ENCODE data around the gene NINJ1. TPM values are rescaled to one million over a fixed set of nuclear protein-coding genes. Genes with fewer than 3 reads are reported as not detected.

The NINJ1 gene
- total RNA-seq, 4 donors from 2014 or later, result 82.9 to 168 (median 121) TPM

DNA sequence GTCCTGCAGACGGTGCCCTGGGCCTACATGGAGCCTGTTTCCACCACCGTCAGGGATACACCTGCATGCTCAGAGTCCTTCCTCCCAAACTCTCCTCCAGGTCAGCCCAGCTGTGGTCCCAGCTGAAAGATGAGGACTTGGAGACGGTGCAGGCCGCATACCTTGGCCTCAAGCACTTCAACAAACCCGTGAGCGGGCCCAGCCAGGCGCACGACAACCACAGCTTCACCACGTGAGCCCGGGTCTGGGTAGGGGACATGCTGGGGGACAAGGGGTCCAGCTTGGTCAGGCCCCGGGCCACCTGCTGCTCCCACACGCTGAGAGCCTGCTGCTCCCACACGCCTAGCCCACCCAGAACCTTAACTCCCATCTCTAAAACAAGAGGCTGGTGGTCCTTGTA lies 54.7 kb downstream of the NINJ1 start:
- 87 to 90% methylated on average over 12 to 13 of the region's 13 CpGs for WGBS, 2 donors
- TF ChIP-seq POLR2A (IDR thresholded peaks at IDR 0.05), result no peak
- TF ChIP-seq, protein P1, sequence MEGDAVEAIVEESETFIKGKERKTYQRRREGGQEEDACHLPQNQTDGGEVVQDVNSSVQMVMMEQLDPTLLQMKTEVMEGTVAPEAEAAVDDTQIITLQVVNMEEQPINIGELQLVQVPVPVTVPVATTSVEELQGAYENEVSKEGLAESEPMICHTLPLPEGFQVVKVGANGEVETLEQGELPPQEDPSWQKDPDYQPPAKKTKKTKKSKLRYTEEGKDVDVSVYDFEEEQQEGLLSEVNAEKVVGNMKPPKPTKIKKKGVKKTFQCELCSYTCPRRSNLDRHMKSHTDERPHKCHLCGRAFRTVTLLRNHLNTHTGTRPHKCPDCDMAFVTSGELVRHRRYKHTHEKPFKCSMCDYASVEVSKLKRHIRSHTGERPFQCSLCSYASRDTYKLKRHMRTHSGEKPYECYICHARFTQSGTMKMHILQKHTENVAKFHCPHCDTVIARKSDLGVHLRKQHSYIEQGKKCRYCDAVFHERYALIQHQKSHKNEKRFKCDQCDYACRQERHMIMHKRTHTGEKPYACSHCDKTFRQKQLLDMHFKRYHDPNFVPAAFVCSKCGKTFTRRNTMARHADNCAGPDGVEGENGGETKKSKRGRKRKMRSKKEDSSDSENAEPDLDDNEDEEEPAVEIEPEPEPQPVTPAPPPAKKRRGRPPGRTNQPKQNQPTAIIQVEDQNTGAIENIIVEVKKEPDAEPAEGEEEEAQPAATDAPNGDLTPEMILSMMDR (IDR thresholded peaks at IDR 0.05), result no peak
- DNase-seq, result no peak
- no peaks in the 10 kb centered on the region for H3K36me3 ChIP-seq
- intact Hi-C loops (cut with DNase I), result no loop called here
- no peaks in the 10 kb centered on the region for H3K27me3 ChIP-seq
- no peak overlapping the region for H3K4me3 ChIP-seq (replicated peaks in 1 of 3)
- H3K9me3 ChIP-seq, result no peaks in the 10 kb centered on the region
- peaks cover 7 to 10% of the 10 kb centered on the region in 2 donors for H3K4me1 ChIP-seq
- H3K27ac ChIP-seq, result no peak overlapping the region

- no peak overlapping the region for H3K27ac ChIP-seq
- intact Hi-C loops (cut with DNase I), result no loop called here
- H3K36me3 ChIP-seq, result no peaks in the 10 kb centered on the region
- H3K27me3 ChIP-seq, result no peaks in the 10 kb centered on the region
- no peaks in the 10 kb centered on the region for H3K4me1 ChIP-seq
- TF ChIP-seq POLR2A (IDR thresholded peaks at IDR 0.05), result no peak
- TF ChIP-seq, protein P1 (IDR thresholded peaks at IDR 0.05), result no peak
- no peaks in the 10 kb centered on the region for H3K9me3 ChIP-seq
- no peak overlapping the region for H3K4me3 ChIP-seq (replicated peaks in 1 of 3)
- WGBS, 2 donors, result 96% methylated on average over 16 of the region's 16 CpGs
- DNase-seq, result no peak
Observed at GRCh38 chr9:93077811-93078210, 56.2 kb downstream of the NINJ1 start.

DNA sequence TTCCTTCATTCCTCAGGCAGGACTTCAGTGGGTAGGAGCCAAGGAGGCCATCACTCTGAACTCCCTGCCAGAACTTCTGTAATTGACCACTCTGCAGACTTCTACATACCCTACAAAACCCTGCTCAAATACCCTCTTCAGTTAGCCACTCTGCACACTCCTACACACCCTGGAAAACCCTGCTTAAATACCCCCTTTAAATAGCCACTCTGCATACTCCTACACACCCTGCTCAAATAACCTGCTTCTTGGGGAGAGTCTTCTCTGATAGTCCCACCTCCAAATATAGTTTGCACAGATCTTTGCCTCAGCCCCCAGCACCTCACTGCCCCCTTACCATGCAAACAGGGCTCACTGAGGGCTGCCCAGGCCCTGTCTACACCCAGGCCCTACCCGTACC lies 56.7 kb downstream of the NINJ1 start:
- no peak for TF ChIP-seq POLR2A (IDR thresholded peaks at IDR 0.05)
- TF ChIP-seq, protein P1 (IDR thresholded peaks at IDR 0.05), result no peak
- H3K27ac ChIP-seq, result no peak overlapping the region
- no peaks in the 10 kb centered on the region for H3K4me1 ChIP-seq
- no peaks in the 10 kb centered on the region for H3K9me3 ChIP-seq
- H3K36me3 ChIP-seq, result no peaks in the 10 kb centered on the region
- H3K4me3 ChIP-seq (replicated peaks in 1 of 3), result no peak overlapping the region
- intact Hi-C loops (cut with DNase I), result no loop called here
- DNase-seq, result no peak
- no peaks in the 10 kb centered on the region for H3K27me3 ChIP-seq
- 100% methylated on average over 1 of the region's 1 CpG for WGBS, 2 donors

DNA sequence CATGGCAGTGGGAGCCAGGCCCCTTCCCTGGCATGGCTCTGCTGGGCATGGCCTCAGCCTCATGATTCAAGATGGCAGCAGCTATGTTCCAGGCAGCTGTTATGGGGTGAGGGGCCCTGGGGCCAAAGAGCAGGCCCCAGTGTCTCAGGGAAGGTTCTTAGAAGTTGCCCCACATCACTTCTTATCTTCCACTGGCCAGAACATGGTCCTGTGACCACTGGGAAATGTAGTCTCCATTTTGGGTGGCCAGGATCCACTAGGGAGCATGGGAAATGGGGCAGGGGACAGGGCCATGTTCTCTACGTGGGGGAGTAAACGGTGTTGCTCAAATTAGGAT lies 57.3 kb downstream of the NINJ1 start:
- Histone ChIP-seq H3K27me3 (no peaks in the 10 kb centered on the region), H3K9me3 (no peaks in the 10 kb centered on the region), H3K4me3 (replicated peaks in 1 of 3) (no peak overlapping the region), H3K4me1 (no peaks in the 10 kb centered on the region), H3K36me3 (no peaks in the 10 kb centered on the region), H3K27ac (no peak overlapping the region)
- intact Hi-C loops (cut with DNase I), result no loop called here
- WGBS, 2 donors, result 93 to 100% methylated on average over 2 of the region's 2 CpGs
- no peak for DNase-seq
- TF ChIP-seq, protein P1 (IDR thresholded peaks at IDR 0.05), result no peak
- no peak for TF ChIP-seq POLR2A (IDR thresholded peaks at IDR 0.05)

DNA sequence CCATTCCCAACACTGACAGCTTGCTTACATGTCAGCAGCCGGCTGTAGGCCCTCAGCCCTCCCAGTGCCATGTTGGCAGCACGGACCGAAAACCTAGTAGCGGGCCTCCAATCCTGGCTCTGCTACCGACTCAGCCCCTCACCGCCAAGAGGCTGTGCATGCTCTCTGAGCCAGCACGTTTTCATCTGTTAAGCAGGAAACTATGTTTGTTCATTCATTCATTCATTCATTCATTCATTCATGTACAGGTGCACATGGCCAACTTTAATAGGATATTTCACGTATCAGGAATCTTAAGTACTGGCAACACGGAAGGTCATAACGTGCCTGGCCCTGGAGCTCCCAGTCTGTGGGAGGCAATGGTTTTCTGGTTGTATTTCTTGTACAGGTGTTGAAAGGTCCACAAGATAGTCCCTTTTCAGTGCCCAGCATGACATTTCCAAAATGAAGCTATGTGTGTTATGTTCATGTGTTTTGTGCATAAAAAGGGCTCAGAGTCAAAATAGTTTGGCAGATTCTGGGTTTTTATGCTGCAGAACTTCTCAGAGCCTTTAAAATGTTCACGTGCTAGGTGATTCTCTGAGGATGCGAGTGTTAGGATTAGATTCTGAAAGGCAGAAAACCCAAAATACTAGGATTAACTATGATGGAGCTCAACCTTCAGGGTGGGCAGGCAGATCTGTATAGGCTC lies 57.8 kb downstream of the NINJ1 start:
- no peaks in the 10 kb centered on the region for H3K27me3 ChIP-seq
- no peak overlapping the region for H3K4me3 ChIP-seq (replicated peaks in 1 of 3)
- DNase-seq, result no peak
- 93 to 96% methylated on average over 12 of the region's 12 CpGs for WGBS, 2 donors
- intact Hi-C loops (cut with DNase I), result no loop called here
- H3K9me3 ChIP-seq, result no peaks in the 10 kb centered on the region
- H3K4me1 ChIP-seq, result no peaks in the 10 kb centered on the region
- no peak overlapping the region for H3K27ac ChIP-seq
- TF ChIP-seq, protein P1 (IDR thresholded peaks at IDR 0.05), result no peak
- TF ChIP-seq POLR2A (IDR thresholded peaks at IDR 0.05), result no peak
- no peaks in the 10 kb centered on the region for H3K36me3 ChIP-seq
